HAP-1 (cell line): ENCODE data around the gene TAMALIN.

Experiments used
- DNase-seq, 2 experiments: peaks; one replicate each; pipeline ENCODE4 v3.0.0-alpha.2; 2016 to 2020; ENCODE audit warnings: low spot score in 2 of 2
- H3K27me3 ChIP-seq: fragments of 250-450 bp; sonication (Bioruptor Pico); 2 replicates; pipeline ENCODE4 v1.5.1; 2020; ENCODE audit warnings: low read depth, mild to moderate bottlenecking, moderate library complexity
- H3K36me3 ChIP-seq: fragments of 250-450 bp; sonication (Bioruptor Pico); replicated peaks from 2 replicates; pipeline ENCODE4 v1.5.1; 2020; ENCODE audit warnings: mild to moderate bottlenecking
- H3K4me1 ChIP-seq: fragments of 250-450 bp; sonication (Bioruptor Pico); 2 replicates; pipeline ENCODE4 v1.5.1; 2020; ENCODE audit warnings: mild to moderate bottlenecking
- H3K4me3 ChIP-seq: fragments of 250-450 bp; sonication (Bioruptor Pico); 2 replicates; pipeline ENCODE4 v1.5.1; 2020; ENCODE audit warnings: mild to moderate bottlenecking, moderate library complexity
- H3K9me3 ChIP-seq: fragments of 250-450 bp; sonication (Bioruptor Pico); 2 replicates; pipeline ENCODE4 v1.5.1; 2020; ENCODE audit warnings: mild to moderate bottlenecking, moderate library complexity
- in situ Hi-C: fragments of 300-500 bp; cut with MboI; formaldehyde crosslinking; loops from 3 replicates; pipeline ENCODE4 v1.14.3; 2020; ENCODE audit warnings: low sequenced_read_pairs, inconsistent platforms, mixed read lengths

Gene TAMALIN

GRCh38 chr12:52011602-52012214, 5.0 kb downstream of the TAMALIN start:
- in situ Hi-C loops: no loop called here
- no peaks in the 10 kb centered on the region for H3K27me3 ChIP-seq
- H3K9me3 ChIP-seq: no peaks in the 10 kb centered on the region
- H3K4me3 ChIP-seq: no peak overlapping the region
- H3K4me1 ChIP-seq: peaks cover 3% of the 10 kb centered on the region; the same call in 1 of the 2 replicates
- no peaks in the 10 kb centered on the region; the same call in 1 of the 2 replicates for H3K36me3 ChIP-seq
- DNase-seq: no peak

GRCh38 chr12:52013626-52014310, 7.0 kb downstream of the TAMALIN start:
- no peak overlapping the region for H3K4me3 ChIP-seq
- H3K36me3 ChIP-seq: no peaks in the 10 kb centered on the region; the same call in 1 of the 2 replicates
- no peaks in the 10 kb centered on the region for H3K27me3 ChIP-seq
- DNase-seq: no peak
- H3K9me3 ChIP-seq: no peaks in the 10 kb centered on the region
- in situ Hi-C loops: no loop called here
- H3K4me1 ChIP-seq: peaks cover 3% of the 10 kb centered on the region; the same call in 1 of the 2 replicates

- no peak for DNase-seq
- Histone ChIP-seq H3K4me1 (peaks cover 3% of the 10 kb centered on the region; the same call in 1 of the 2 replicates), H3K9me3 (no peaks in the 10 kb centered on the region), H3K27me3 (no peaks in the 10 kb centered on the region), H3K4me3 (no peak overlapping the region), H3K36me3 (no peaks in the 10 kb centered on the region; the same call in 1 of the 2 replicates)
- in situ Hi-C loops: no loop called here
Measured at GRCh38 chr12:52014567-52015530, 8.1 kb downstream of the TAMALIN start.

GRCh38 chr12:52015532-52016041, 8.8 kb downstream of the TAMALIN start:
- H3K27me3 ChIP-seq: no peaks in the 10 kb centered on the region
- no peak overlapping the region for H3K4me3 ChIP-seq
- no peaks in the 10 kb centered on the region; the same call in 1 of the 2 replicates for H3K4me1 ChIP-seq
- DNase-seq: no peak
- in situ Hi-C loops: no loop called here
- H3K9me3 ChIP-seq: no peaks in the 10 kb centered on the region
- no peaks in the 10 kb centered on the region; the same call in 1 of the 2 replicates for H3K36me3 ChIP-seq

- no peak for DNase-seq
- in situ Hi-C loops: no loop called here
- Histone ChIP-seq H3K4me3 (no peak overlapping the region), H3K9me3 (no peaks in the 10 kb centered on the region), H3K36me3 (no peaks in the 10 kb centered on the region), H3K27me3 (no peaks in the 10 kb centered on the region), H3K4me1 (no peaks in the 10 kb centered on the region; the same call in 1 of the 2 replicates)
Measured at GRCh38 chr12:52018433-52019112, 11.8 kb downstream of the TAMALIN start.

GRCh38 chr12:52019113-52019770, 12.5 kb downstream of the TAMALIN start:
- Histone ChIP-seq H3K27me3 (no peaks in the 10 kb centered on the region), H3K9me3 (no peaks in the 10 kb centered on the region), H3K36me3 (no peaks in the 10 kb centered on the region), H3K4me3 (no peak overlapping the region), H3K4me1 (peaks cover 5% of the 10 kb centered on the region)
- in situ Hi-C loops: no loop called here
- DNase-seq: no peak

- peak; percentile 68 to 85 for DNase-seq
- peaks cover 14% of the 10 kb centered on the region for H3K4me1 ChIP-seq
Measured at GRCh38 chr12:52020539-52021336, 14.0 kb downstream of the TAMALIN start.

GRCh38 chr12:52022841-52023181, 16.1 kb downstream of the TAMALIN start:
- Histone ChIP-seq H3K4me1 (peaks cover 20% of the 10 kb centered on the region), H3K9me3 (no peaks in the 10 kb centered on the region), H3K4me3 (peak overlapping the region; percentile 45), H3K36me3 (no peaks in the 10 kb centered on the region), H3K27me3 (no peaks in the 10 kb centered on the region)
- in situ Hi-C loops: no loop called here
- DNase-seq: peak in 1 of 2 experiments; percentile 74

More at GRCh38 chr12:52020539-52021336, 14.0 kb downstream of the TAMALIN start:
- no peaks in the 10 kb centered on the region for H3K36me3 ChIP-seq
- in situ Hi-C loops: no loop called here
- H3K27me3 ChIP-seq: no peaks in the 10 kb centered on the region
- H3K9me3 ChIP-seq: no peaks in the 10 kb centered on the region
- H3K4me3 ChIP-seq: peak overlapping the region; percentile 18

GRCh38 chr12:52023182-52023975, 16.6 kb downstream of the TAMALIN start:
- peak; percentile 80 to 97 for DNase-seq
- H3K27me3 ChIP-seq: no peaks in the 10 kb centered on the region
- no peaks in the 10 kb centered on the region for H3K36me3 ChIP-seq
- in situ Hi-C loops: no loop called here
- peaks cover 20% of the 10 kb centered on the region for H3K4me1 ChIP-seq
- no peaks in the 10 kb centered on the region for H3K9me3 ChIP-seq
- peak overlapping the region; percentile 45 for H3K4me3 ChIP-seq

GRCh38 chr12:52023976-52024688, 17.4 kb downstream of the TAMALIN start:
- Histone ChIP-seq H3K4me1 (peaks cover 20% of the 10 kb centered on the region), H3K4me3 (peak overlapping the region; percentile 45), H3K27me3 (no peaks in the 10 kb centered on the region), H3K36me3 (no peaks in the 10 kb centered on the region), H3K9me3 (no peaks in the 10 kb centered on the region)
- in situ Hi-C loops: no loop called here
- DNase-seq: no peak

GRCh38 chr12:52024845-52025230, 18.1 kb downstream of the TAMALIN start:
- Histone ChIP-seq H3K9me3 (no peaks in the 10 kb centered on the region), H3K4me3 (peak overlapping the region; percentile 20; the same call in 1 of the 2 replicates), H3K36me3 (no peaks in the 10 kb centered on the region), H3K27me3 (no peaks in the 10 kb centered on the region), H3K4me1 (peaks cover 22% of the 10 kb centered on the region)
- in situ Hi-C loops: loop anchor here (5.0 kb wide), 2 partner anchors 57 to 97 kb away; no protein-coding TSS in a partner anchor
- peak in 1 of 2 experiments; percentile 51 for DNase-seq
